ENCODE measurements around the gene ICE2.
"Not testable (repeated sequence)": the region's sequence is repeated elsewhere in the genome, so short reads cannot be mapped to it uniquely, and the experiment has no call there.

Gene ICE2

DNA sequence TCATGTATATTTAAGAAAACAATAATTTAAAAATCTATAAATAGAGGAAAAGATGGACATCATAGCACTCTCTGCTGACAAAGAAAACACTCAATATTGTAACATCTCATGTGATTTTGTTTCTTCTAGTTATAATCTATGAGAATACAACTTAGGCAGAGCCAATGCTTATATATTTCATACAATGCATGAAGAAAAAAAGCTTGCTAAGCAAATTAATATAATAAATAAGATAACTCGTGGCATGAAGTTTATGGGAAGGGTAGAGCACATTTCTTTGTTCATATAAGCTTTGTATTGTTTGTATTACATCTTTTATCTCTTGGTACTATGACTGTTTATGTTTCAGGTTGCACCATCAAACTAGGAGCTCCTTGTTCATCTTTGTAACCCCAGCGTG lies 73.5 kb downstream of the ICE2 start:
- DNase-seq: no peak

DNA sequence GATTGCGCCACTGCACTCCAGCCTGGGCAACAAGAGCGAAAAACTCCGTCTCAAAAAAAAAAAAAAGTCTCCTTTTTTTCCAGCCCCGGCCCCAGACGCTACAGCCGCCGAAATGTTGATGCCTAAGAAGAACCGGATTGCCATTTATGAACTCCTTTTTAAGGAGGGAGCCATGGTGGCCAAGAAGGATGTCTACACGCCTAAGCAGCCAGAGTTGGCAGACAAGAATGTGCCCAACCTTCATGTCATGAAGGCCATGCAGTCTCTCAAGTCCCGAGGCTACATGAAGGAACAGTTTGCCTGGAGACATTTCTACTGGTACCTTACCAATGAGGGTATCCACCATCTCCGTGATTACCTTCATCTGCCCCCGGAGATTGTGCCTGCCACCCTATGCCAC lies 74.6 kb downstream of the ICE2 start:
- DNase-seq: not testable (repeated sequence)

DNA sequence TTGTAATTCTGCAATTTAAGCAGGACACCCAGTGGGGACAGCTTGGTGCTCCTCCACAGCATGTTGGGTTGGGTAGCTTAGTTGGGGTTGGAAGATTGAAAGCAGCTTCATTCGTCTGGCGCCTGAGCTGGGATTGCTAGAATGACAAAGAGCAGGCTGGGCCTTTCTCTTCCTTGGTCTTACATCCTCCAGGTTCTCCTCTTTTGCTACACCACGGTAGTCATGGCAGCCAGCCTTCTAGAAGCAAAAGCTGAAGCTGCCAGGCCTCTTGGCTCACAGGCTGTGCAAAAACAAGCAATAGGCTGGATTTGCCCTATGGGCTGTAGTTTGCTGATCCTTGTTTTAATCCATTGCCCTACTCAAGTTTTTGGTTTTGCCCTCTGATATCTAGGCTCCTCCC lies 78.0 kb downstream of the ICE2 start:
- no peak for DNase-seq

GRCh38 chr15:60399931-60400330 lies 79.0 kb downstream of the ICE2 start:
- no peak for DNase-seq

- no peak for DNase-seq
Measured at GRCh38 chr15:60399246-60399915, 79.6 kb downstream of the ICE2 start.

GRCh38 chr15:60397772-60398445 lies 81.0 kb downstream of the ICE2 start, which contains the start of gene ANXA2:
TSS of gene ANXA2 (minus strand) at chr15:60397986. CDS start at chr15:60386075, 11,911 bp downstream.
- DNase-seq: peak; percentile 87 to 92

DNA sequence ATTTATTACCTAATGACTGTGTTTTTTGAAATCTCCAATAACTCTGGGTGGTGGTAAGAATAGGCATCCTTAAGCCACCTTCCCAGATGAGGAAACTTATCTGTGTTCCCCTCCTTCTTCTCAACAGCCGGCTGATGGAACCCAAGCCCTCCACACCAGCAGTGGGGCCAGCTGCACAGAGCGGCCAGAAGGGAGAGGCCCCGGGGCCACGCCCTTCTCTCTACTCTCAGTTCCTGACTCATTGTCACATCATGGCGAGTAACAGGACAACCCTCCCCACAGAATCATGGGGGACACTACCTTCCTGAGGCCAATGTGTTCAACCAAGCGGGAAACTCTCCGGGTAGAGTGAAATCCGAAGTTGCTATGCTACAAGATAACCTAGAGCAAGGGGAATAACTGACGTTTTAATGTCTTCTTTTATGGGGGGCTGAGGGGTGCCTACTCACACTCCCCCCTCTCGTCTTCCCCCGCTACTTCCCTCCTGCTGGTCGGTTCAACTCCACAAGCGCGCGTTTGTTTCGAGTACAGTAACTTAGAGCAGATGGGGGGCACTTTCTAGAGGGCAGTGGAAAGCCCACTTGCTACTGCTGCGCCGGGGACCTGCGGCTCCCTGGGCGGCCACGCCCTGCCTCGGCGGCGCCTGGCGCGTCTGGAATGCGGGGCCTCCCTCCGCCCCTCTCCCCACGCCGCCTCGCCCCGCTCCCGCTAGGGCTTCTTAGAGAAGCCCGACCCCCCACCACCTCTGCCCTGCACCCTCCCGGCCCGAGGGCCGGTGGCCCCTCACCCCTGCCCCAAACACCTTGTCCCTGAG lies 81.8 kb downstream of the ICE2 start:
- peak; percentile 82 to 83 for DNase-seq

- peak in 1 of 2 donors; percentile 30 for DNase-seq
Measured at GRCh38 chr15:60396560-60396957, 82.4 kb downstream of the ICE2 start.

GRCh38 chr15:60396100-60396499 lies 82.8 kb downstream of the ICE2 start:
- peak in 1 of 2 donors; percentile 45 for DNase-seq

DNA sequence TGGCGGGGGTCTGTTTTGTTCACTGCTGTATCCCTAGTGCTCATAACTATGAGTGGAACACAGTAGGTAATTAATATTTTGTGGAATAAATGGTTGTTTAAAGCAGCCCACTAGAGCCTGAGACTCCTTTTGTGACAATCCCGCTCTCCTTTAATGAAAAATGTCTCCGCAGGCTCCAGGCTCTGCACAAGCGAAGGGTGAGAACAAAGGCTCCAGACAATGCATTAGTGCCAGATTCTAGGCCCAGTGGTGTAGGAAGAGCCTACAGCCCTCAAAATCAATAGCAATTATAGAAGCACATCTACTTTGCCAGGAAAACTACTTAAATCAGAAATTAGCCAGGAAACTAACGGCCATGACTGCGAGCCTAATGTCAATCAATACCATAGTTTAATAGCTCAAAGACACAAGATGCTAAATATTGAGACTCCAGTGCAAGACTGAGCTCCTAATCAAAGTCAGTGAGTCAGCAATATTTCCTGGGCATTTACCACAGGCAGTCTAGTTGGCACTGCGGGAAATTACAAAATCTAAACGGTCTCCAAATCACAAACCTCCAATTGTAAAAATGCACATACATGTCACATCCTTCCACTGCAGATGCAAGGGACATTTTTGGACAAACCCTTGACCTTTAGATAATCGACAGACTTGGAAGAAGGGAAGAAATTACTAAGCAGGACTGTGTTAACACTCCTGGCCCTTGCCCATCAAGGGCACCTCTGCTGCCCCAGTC lies 83.5 kb downstream of the ICE2 start:
- DNase-seq: peak; percentile 49

DNA sequence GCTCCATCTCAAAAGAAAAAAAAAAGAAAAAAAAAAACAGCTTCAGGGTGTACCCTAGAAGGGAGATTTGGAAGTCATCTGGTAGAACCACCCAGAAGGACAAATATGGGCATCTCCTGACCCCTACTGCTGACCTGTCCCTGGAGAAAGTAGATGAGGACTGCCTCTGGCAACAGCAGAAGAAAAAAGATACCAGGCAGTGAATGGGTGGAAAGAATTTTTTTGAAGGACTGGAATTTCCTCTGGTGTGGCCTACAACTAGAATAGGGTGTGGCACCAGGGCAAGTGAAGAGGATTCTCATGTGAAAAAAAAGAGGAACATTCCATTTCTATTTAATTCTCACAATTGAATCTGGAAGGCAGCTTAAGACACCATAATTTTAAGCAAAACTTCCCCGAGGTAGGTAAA lies 84.2 kb downstream of the ICE2 start:
- DNase-seq: peak; percentile 82 to 85

GRCh38 chr15:60392986-60393790 lies 85.8 kb downstream of the ICE2 start:
- peak; percentile 93 to 97 for DNase-seq

GRCh38 chr15:60392601-60392985 lies 86.3 kb downstream of the ICE2 start:
- DNase-seq: peak; percentile 55 to 62

DNA sequence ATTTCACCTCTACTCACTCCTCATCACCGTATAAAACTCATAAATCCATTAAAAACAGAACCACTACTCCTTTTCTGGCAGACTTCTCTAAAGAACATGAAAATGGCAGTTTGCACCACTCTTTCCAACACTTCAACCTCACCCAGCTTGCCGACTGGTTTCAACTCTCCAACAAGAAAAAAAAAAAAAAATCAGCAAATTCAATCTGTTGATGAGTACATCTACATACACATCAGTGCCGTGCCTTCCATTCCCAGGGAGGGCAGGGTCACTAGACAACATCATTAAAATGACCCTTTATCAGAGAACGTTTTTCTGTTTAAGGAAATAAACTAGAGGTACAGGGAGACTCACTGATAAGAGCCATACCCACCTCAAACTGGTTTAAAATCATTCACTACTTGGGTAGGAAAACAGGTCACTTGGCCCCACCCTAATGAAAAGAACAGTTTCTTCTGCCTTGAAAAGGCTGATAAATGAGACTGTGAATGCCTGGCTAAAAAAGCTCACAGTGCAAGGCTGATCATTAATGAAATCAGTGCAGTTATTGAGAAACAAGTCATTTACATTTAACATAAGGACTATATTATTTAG lies 87.1 kb downstream of the ICE2 start:
- DNase-seq: no peak

GRCh38 chr15:60390871-60391501 lies 88.0 kb downstream of the ICE2 start:
- DNase-seq: peak; percentile 77 to 80

- DNase-seq: no peak
Measured at GRCh38 chr15:60390231-60390630, 88.7 kb downstream of the ICE2 start.

- no peak for DNase-seq
Measured at GRCh38 chr15:60389261-60390077, 89.5 kb downstream of the ICE2 start.

- no peak for DNase-seq
Measured at GRCh38 chr15:60387321-60387720, 91.6 kb downstream of the ICE2 start.

DNA sequence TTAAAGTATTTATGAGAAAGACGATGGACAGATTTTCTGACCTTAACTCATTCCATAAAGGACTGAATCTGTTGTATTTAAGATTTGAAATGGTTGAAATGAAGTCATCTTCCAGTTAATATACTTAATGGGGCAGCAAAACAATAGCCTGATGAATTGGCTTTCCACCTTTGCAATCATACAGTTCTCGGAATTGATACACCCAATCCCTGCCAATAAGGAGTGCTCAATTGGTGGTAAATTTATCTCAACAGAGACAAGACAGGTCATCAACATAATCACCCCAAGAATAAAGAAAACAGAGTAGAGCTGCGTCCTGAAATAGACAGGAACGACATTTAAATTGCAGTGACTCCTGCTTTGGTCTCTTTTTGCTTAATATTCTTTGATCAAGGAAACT lies 92.3 kb downstream of the ICE2 start:
- no peak for DNase-seq
